GM08714 (cell line): Measurements from ENCODE around the gene ADTRP.
"Not testable (repeated sequence)": the region's sequence is repeated elsewhere in the genome, so short reads cannot be mapped to it uniquely, and the experiment has no call there.

ENCODE experiments used
- H3K4me3 ChIP-seq: fragments of 200-500 bp; sonication (Bioruptor generic); 2 replicates; pipeline ENCODE4 v1.5.1; 2014; ENCODE audit warnings: mild to moderate bottlenecking, low read length, inconsistent platforms
- ZNF274 ChIP-seq: IDR thresholded peaks from 2 replicates; pipeline ENCODE4 v1.6.1; 2012; ENCODE audit warnings: mild to moderate bottlenecking, low read depth, low read length

The ADTRP gene

GRCh38 chr6:11703725-11704124 lies 74.9 kb downstream of the ADTRP start:
- H3K4me3 ChIP-seq, result no peak overlapping the region
- TF ChIP-seq ZNF274, result no peak

DNA sequence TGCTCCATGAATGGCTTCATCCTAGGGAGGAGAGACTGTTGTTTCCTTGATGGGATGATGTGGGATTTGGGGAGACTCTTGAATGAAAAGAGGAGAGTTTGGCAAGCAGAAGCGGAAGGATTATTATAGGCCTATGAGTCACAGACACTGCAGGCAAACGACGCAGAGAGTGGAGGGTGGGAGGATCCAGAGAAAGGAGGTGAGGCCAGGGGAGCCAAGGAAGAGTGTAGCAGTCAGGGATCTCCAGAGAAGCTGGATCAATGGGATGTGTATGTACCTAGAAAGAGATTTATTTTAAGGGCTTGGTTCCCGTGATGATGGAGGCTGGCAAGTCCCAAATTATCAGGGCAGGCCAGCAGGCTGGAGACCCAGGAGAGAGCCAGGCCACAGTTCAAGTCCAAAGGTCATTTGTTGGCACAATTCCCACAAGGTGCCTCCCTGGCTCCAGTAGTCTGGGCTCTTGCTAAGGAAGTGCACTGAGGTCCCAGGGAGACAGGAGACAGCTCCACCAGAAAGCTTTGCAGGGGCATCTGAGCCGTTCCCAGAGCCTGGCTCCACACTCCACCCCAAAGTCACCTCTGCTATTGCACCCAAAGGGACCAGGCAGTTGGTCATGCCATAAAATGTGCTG lies 76.0 kb downstream of the ADTRP start:
- TF ChIP-seq ZNF274, result no peak
- no peak overlapping the region for H3K4me3 ChIP-seq

GRCh38 chr6:11702089-11702488 lies 76.5 kb downstream of the ADTRP start:
- TF ChIP-seq ZNF274, result no peak
- H3K4me3 ChIP-seq, result no peak overlapping the region

DNA sequence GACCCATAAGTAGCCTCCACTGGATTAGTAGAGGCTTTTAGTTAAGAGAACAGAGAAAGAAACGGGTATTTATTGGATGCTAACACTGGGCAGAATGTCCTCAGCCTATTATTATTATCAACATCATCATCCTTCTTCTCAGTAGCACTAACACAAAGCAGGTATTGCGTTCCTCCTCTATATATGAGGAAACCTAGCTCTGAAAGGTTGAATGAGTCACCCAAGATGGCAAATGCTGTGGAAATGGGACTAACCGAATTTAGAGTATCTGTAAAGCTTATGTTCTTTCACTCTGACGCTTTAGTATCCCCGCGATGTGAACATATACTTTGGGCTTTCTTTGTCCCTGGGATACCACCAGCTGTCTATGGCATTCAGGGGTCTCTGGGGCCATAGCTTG lies 77.0 kb downstream of the ADTRP start:
- TF ChIP-seq ZNF274, result no peak

DNA sequence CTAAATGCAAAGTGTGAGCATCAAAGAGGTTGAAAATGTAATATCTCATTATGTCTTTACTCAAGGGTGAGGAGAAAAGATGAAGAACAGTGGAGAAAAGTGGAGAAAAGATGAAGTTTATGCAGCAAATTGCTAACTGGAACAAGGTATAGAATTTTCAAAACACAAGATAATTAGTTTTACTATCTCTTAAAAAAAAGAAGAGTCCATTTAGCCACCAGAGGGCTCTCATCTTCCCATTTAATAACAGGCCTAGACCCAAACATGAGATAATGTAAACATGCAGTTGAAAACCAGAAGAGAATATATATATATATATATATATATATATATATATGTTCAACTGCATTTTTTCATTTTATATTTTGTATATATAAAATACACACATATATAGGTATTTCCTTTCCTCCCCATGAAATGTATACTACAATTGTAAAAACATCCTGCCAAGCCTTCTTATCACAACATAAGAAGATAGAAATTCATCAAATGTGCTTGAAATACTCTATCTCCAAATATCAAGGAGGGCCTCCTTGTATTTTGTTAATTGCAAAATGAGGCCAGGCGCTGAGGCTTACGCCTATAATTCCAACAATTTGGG lies 78.4 kb downstream of the ADTRP start:
- H3K4me3 ChIP-seq, result no peak overlapping the region
- no peak for TF ChIP-seq ZNF274

More for the DNA sequence above, 77.0 kb downstream of the ADTRP start:
- no peak overlapping the region for H3K4me3 ChIP-seq

GRCh38 chr6:11699576-11699975 lies 79.0 kb downstream of the ADTRP start:
- no peak for TF ChIP-seq ZNF274
- H3K4me3 ChIP-seq, result no peak overlapping the region

DNA sequence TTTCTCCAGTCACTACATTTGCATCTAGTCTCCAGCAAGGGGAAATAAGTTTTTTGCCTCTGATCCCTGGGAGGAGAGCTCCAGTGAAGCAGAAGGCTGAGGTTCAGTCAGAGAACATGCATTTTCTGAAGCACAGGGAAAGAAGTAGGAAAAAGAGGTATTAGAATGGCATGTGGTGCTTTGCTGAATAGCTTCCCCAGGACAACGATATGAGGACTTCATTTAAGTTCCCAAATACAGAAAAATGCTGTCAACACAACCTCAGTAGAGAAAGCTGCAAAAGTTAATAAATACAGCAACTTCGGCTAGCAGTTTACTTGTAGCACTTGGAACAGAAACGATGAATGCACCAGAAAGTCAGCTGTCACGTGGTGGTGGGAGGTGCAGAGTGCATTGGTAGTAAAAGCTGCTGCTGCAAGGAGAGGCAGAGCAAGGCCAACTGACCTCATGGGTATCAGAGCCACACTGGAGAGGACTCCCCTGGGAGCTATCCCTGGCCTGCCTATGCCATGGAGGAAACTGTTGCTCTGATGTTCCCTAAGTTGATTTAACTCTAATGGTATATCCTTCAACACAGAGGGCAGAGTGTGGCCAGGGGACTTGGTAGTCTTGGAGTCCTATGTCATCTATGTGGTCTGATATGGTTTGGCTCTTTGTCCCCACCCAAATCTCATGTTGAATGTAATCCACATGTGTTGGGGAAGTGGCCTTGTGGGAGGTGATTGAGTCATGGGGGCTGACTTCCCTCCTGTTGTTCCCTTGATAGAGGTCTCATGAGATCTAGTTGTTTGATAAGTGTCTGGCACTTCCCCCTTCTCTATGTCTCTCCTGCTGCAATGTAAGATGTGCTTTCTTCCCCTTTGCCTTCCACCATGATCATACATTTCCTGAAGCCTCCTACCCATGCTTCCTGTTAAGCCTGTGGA lies 85.9 kb downstream of the ADTRP start:
- no peak overlapping the region for H3K4me3 ChIP-seq
- no peak for TF ChIP-seq ZNF274

GRCh38 chr6:11689847-11690246 lies 88.8 kb downstream of the ADTRP start:
- no peak for TF ChIP-seq ZNF274
- H3K4me3 ChIP-seq, result no peak overlapping the region

DNA sequence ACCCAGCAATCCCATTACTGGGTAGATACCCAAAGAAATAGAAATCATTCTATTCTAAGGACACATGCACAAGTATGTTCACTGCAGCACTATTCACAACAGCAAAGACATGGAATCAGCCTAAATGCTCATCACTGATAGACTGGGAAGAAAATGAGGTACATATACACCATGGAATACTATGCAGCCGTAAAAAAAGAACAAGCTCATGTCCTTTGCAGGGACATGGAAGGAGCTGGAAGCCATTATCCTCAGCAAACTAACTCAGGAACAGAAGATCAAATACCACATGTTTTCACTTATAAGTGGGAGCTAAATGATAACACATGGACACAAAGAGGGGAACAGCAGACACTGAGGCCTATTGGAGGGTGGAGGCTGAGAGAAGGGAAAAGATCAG lies 89.2 kb downstream of the ADTRP start:
- H3K4me3 ChIP-seq, result not testable (repeated sequence)

GRCh38 chr6:11688425-11688709 lies 90.2 kb downstream of the ADTRP start:
- no peak for TF ChIP-seq ZNF274
- H3K4me3 ChIP-seq, result no peak overlapping the region

DNA sequence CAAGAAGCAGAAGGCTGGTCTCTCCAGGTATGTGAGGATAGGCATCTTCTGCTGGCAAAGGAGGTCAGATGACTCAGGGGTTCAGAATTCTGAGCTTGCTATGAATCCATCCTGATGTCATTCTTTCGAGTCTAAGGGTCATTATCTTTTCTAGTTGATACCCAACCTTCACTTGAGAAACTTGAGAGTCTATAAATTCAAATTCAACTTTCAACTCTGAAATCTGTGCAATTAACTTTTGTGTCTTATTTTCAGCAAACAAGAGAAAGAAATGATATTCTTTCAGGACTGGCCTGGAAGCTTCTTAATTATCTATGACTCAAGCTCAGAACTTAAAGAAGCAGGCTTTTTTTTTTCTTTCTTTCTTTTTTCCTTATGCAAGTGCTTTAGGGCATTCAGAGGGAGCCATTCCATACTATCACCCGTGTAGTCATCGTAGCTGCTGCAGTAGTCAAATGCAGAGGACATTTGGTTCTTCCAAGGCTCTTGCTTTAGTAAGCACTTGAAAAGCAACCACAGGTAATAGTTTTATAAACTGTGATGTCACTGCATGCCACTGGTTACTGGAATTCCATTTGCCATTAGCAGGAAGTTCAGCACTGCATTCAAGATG lies 93.0 kb downstream of the ADTRP start:
- TF ChIP-seq ZNF274, result no peak
- H3K4me3 ChIP-seq, result no peak overlapping the region

- no peak for TF ChIP-seq ZNF274
- no peak overlapping the region for H3K4me3 ChIP-seq
Measured at GRCh38 chr6:11684901-11685480, 93.6 kb downstream of the ADTRP start.

DNA sequence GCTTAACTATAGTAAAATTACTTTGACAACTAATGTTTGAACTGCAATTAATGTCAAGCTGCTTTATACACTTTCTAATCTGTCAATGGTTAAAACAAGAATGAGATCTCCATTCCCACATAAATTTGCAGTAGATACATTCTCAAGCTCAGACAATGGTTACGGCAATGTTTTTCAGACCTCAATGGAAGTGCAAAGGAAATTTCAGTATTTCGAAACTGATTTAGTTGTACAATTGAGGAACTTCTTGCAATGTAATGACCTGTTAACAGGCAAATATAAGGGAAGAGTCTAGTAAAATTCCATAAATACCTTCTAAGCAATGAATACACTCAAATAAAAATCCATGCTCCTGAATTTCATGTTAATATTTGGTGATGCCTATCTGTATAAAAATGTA lies 94.7 kb downstream of the ADTRP start:
- TF ChIP-seq ZNF274, result no peak
- no peak overlapping the region for H3K4me3 ChIP-seq

GRCh38 chr6:11682561-11682975 lies 96.0 kb downstream of the ADTRP start:
- H3K4me3 ChIP-seq, result no peak overlapping the region
- TF ChIP-seq ZNF274, result no peak
